Lung (tissue), 12 donors: Measurements from ENCODE around the gene PRDM16. TPM values are rescaled to one million over a fixed set of nuclear protein-coding genes. Genes with fewer than 3 reads are reported as not detected.

Source experiments
- ATAC-seq: fragments of 200-7000 bp; cut with Tn5 transposase; one replicate; pipeline ENCODE4 v1.9.1; 2020; ENCODE audit warnings: moderate number of reproducible peaks; ENCODE audit not compliant: insufficient read depth, low FRiP score
- DNase-seq, 3 donors: peaks; one replicate each; pipeline ENCODE4 v3.0.0-alpha.2; 2013 to 2017
- H3K27ac ChIP-seq, 2 donors: one replicate each; pipeline ENCODE4 v1.5.1; 2013; ENCODE audit warnings: mild to moderate bottlenecking in 2 of 2, moderate library complexity in 2 of 2, control low read depth in 1 of 2, inconsistent platforms in 1 of 2, low read depth in 1 of 2, low read length in 1 of 2
- H3K27me3 ChIP-seq, 3 donors: one replicate each; pipeline ENCODE4 v1.5.1; 2013; ENCODE audit warnings: low read length in 2 of 3; ENCODE audit not compliant: control insufficient read depth in 3 of 3, insufficient read depth in 3 of 3
- H3K36me3 ChIP-seq, 4 donors: one replicate each; pipeline ENCODE4 v1.5.1; 2013; ENCODE audit warnings: low read length in 4 of 4, mild to moderate bottlenecking in 1 of 4, moderate library complexity in 1 of 4; ENCODE audit not compliant: control insufficient read depth in 4 of 4, insufficient read depth in 4 of 4
- H3K4me1 ChIP-seq, 5 donors: one replicate each; pipeline ENCODE4 v1.5.1; 2013; ENCODE audit warnings: low read length in 5 of 5, mild to moderate bottlenecking in 2 of 5, moderate library complexity in 1 of 5; ENCODE audit not compliant: control insufficient read depth in 5 of 5, insufficient read depth in 5 of 5
- H3K4me3 ChIP-seq: one replicate; pipeline ENCODE4 v1.5.1; 2013; ENCODE audit warnings: mild to moderate bottlenecking, control low read depth, moderate library complexity
- H3K9ac ChIP-seq, 2 donors: one replicate each; pipeline ENCODE4 v1.5.1; 2013; ENCODE audit warnings: low read length in 2 of 2, control low read depth in 1 of 2; ENCODE audit not compliant: insufficient read depth in 1 of 2
- H3K9me3 ChIP-seq, 4 donors: one replicate each; pipeline ENCODE4 v1.5.1; 2013; ENCODE audit warnings: low read length in 3 of 4, mild to moderate bottlenecking in 1 of 4, moderate library complexity in 1 of 4; ENCODE audit not compliant: control insufficient read depth in 4 of 4, insufficient read depth in 3 of 4
- WGBS, 2 donors: extraction: QIAGEN DNeasy Blood & Tissue Kit; methylation state at CpG; one replicate each; pipeline ENCODE4 v1.1.7; 2013; 5-methylcytosine and 5-hydroxymethylcytosine counted together
- polyA plus RNA-seq, 2 donors: library from polyadenylated mRNA; stranded (reverse); fragments of 200-250 nt; gene quantifications; one replicate each; pipeline ENCODE4 v1.2.1, GENCODE V29; 2013
- total RNA-seq, 2 donors: library from RNA; depleted of rRNA in 1 of 2; stranded (reverse); fragments of >200 nt in 1 of 2; gene quantifications; one replicate each; pipeline ENCODE4 v1.2.1, GENCODE V29; 2014 to 2021
- TF ChIP-seq, protein P1 (sequence below): IDR thresholded peaks from 2 replicates; pipeline ENCODE4 v1.5.1; 2012; ENCODE audit warnings: mild to moderate bottlenecking; ENCODE audit errors: control extremely low read depth, extremely low read depth
- donor health status: control.
- donor health status: control.
- donor health status: Bipolar disorder and iron deficiency.
- donor health status: healthy.
- donor health status: DM: yes; HTN: yes; CAD: no.

The PRDM16 gene
- total and polyA plus RNA-seq, 4 donors = 2.4 to 36.5 (median 13.1) TPM

- Histone ChIP-seq H3K27me3 (peaks cover 9 to 47% (median 36%) of the 10 kb centered on the region in 3 donors), H3K27ac (no peak overlapping the region), H3K9ac (no peak overlapping the region), H3K4me1 (peaks cover 0 to 20% (median 6%) of the 10 kb centered on the region in 5 donors), H3K36me3 (no peaks in the 10 kb centered on the region), H3K4me3 (no peak overlapping the region), H3K9me3 (peaks cover 0 to 2% (median 0%) of the 10 kb centered on the region in 4 donors)
- DNase-seq = no peak
- 76 to 83% methylated on average over 11 of the region's 11 CpGs for WGBS, 2 donors
- no peak for ATAC-seq
- TF ChIP-seq, protein P1, sequence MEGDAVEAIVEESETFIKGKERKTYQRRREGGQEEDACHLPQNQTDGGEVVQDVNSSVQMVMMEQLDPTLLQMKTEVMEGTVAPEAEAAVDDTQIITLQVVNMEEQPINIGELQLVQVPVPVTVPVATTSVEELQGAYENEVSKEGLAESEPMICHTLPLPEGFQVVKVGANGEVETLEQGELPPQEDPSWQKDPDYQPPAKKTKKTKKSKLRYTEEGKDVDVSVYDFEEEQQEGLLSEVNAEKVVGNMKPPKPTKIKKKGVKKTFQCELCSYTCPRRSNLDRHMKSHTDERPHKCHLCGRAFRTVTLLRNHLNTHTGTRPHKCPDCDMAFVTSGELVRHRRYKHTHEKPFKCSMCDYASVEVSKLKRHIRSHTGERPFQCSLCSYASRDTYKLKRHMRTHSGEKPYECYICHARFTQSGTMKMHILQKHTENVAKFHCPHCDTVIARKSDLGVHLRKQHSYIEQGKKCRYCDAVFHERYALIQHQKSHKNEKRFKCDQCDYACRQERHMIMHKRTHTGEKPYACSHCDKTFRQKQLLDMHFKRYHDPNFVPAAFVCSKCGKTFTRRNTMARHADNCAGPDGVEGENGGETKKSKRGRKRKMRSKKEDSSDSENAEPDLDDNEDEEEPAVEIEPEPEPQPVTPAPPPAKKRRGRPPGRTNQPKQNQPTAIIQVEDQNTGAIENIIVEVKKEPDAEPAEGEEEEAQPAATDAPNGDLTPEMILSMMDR = no peak
Observed at GRCh38 chr1:3396411-3396810, 327.4 kb downstream of the PRDM16 start.

GRCh38 chr1:3397311-3397710 is 328.3 kb downstream of the PRDM16 start:
- H3K36me3 ChIP-seq = no peaks in the 10 kb centered on the region
- no peak overlapping the region for H3K9ac ChIP-seq
- no peak overlapping the region for H3K4me3 ChIP-seq
- no peak overlapping the region for H3K27ac ChIP-seq
- peaks cover 0 to 26% (median 6%) of the 10 kb centered on the region in 5 donors for H3K4me1 ChIP-seq
- ATAC-seq = no peak
- 82% methylated on average over 17 of the region's 17 CpGs for WGBS, 2 donors
- TF ChIP-seq, protein P1 = no peak
- peaks cover 0 to 2% (median 0%) of the 10 kb centered on the region in 4 donors for H3K9me3 ChIP-seq
- no peak for DNase-seq
- peaks cover 9 to 42% (median 33%) of the 10 kb centered on the region in 3 donors for H3K27me3 ChIP-seq

GRCh38 chr1:3398396-3399140 is 329.6 kb downstream of the PRDM16 start:
- TF ChIP-seq, protein P1 = no peak
- H3K27me3 ChIP-seq = peaks cover 9 to 30% (median 28%) of the 10 kb centered on the region in 3 donors

More at GRCh38 chr1:3398396-3399140, 329.6 kb downstream of the PRDM16 start:
- Histone ChIP-seq H3K27ac (no peak overlapping the region), H3K4me3 (no peak overlapping the region), H3K36me3 (no peaks in the 10 kb centered on the region), H3K9me3 (peaks cover 0 to under 1% (median 0%) of the 10 kb centered on the region in 4 donors), H3K9ac (no peak overlapping the region), H3K4me1 (peaks cover 0 to 20% (median 4%) of the 10 kb centered on the region in 5 donors)
- peak; percentile 16 to 48 (median 47) for DNase-seq
- 79 to 84% methylated on average over 25 of the region's 25 CpGs for WGBS, 2 donors
- ATAC-seq = no peak
